HG03378 (cell line): Measurements from ENCODE around the gene IDI1.

Source experiments
- ATAC-seq: cut with Tn5 transposase; IDR thresholded peaks from one replicate; pipeline ENCODE4 v1.9.1; 2021; ENCODE audit warnings: mild to moderate bottlenecking, moderate library complexity; ENCODE audit not compliant: unreplicated experiment

IDI1 gene

GRCh38 chr10:996031-996430, 52.9 kb downstream of the IDI1 start:
- ATAC-seq = no peak

- ATAC-seq = no peak
These were observed 53.4 kb downstream of the IDI1 start for GRCh38 chr10:995559-995926.

- no peak for ATAC-seq
These were observed 53.9 kb downstream of the IDI1 start for GRCh38 chr10:994836-995558.

- no peak for ATAC-seq
These were observed 56.0 kb downstream of the IDI1 start for GRCh38 chr10:992871-993270.

- peak; percentile 26 for ATAC-seq
These were observed 56.5 kb downstream of the IDI1 start for GRCh38 chr10:992467-992866.

- ATAC-seq = no peak
These were observed 58.1 kb downstream of the IDI1 start for GRCh38 chr10:990808-991207.
